ENCODE results near the gene APEH. TPM values are rescaled to one million over a fixed set of nuclear protein-coding genes. Genes with fewer than 3 reads are reported as not detected.

The APEH gene
- total RNA-seq, 4 donors from 2014 or later = 60.7 to 102 (median 89.4) TPM

GRCh38 chr3:49636883-49637609, 37.1 kb upstream of the APEH start:
- Histone ChIP-seq H3K36me3 (no peaks in the 10 kb centered on the region), H3K4me3 (no peak overlapping the region), H3K27me3 (no peaks in the 10 kb centered on the region), H3K27ac (no peak overlapping the region), H3K4me1 (peaks cover 0 to 8% (median 0%) of the 10 kb centered on the region in 3 donors), H3K9me3 (no peaks in the 10 kb centered on the region)
- WGBS, 2 donors = 18 to 22% methylated on average over 3 to 5 of the region's 7 CpGs
- intact Hi-C loops (cut with DNase I) = no loop called here
- TF ChIP-seq CTCF (IDR thresholded peaks at IDR 0.05) (no peak), POLR2A (IDR thresholded peaks at IDR 0.05) (no peak)
- no peak for DNase-seq

- no peaks in the 10 kb centered on the region for H3K27me3 ChIP-seq
- TF ChIP-seq CTCF (IDR thresholded peaks at IDR 0.05) = no peak
- intact Hi-C loops (cut with DNase I) = no loop called here
- no peaks in the 10 kb centered on the region for H3K36me3 ChIP-seq
- no peaks in the 10 kb centered on the region for H3K9me3 ChIP-seq
- H3K27ac ChIP-seq = no peak overlapping the region
- no peak overlapping the region for H3K4me3 ChIP-seq
- H3K4me1 ChIP-seq = peaks cover 0 to 8% (median 0%) of the 10 kb centered on the region in 3 donors
- WGBS, 2 donors = 25 to 45% methylated on average over 4 of the region's 8 CpGs
- DNase-seq = no peak
Measured at GRCh38 chr3:49638445-49638844, 35.7 kb upstream of the APEH start.

GRCh38 chr3:49639551-49639950, 34.6 kb upstream of the APEH start:
- Histone ChIP-seq H3K4me1 (peaks cover 0 to 8% (median 0%) of the 10 kb centered on the region in 3 donors), H3K27me3 (no peaks in the 10 kb centered on the region), H3K27ac (no peak overlapping the region), H3K9me3 (no peaks in the 10 kb centered on the region), H3K4me3 (no peak overlapping the region), H3K36me3 (no peaks in the 10 kb centered on the region)
- no peak for DNase-seq
- no peak for TF ChIP-seq POLR2A (IDR thresholded peaks at IDR 0.05)
- TF ChIP-seq CTCF (IDR thresholded peaks at IDR 0.05) = no peak
- 44 to 93% methylated on average over 1 to 2 of the region's 2 CpGs for WGBS, 2 donors
- intact Hi-C loops (cut with DNase I) = no loop called here

- intact Hi-C loops (cut with DNase I) = no loop called here
- H3K4me3 ChIP-seq = no peak overlapping the region
- no peak for DNase-seq
- peaks cover 0 to 8% (median 0%) of the 10 kb centered on the region in 3 donors for H3K4me1 ChIP-seq
- no peak overlapping the region for H3K27ac ChIP-seq
- no peaks in the 10 kb centered on the region for H3K36me3 ChIP-seq
- H3K9me3 ChIP-seq = no peaks in the 10 kb centered on the region
- 64 to 70% methylated on average over 7 of the region's 7 CpGs for WGBS, 2 donors
- TF ChIP-seq CTCF (IDR thresholded peaks at IDR 0.05) = no peak
- TF ChIP-seq POLR2A (IDR thresholded peaks at IDR 0.05) = no peak
- H3K27me3 ChIP-seq = no peaks in the 10 kb centered on the region
Measured at GRCh38 chr3:49641292-49641691, 32.9 kb upstream of the APEH start.

GRCh38 chr3:49641921-49642707, 32.0 kb upstream of the APEH start:
- H3K4me1 ChIP-seq = peaks cover 0 to 8% (median 0%) of the 10 kb centered on the region in 3 donors
- H3K27ac ChIP-seq = no peak overlapping the region
- TF ChIP-seq POLR2A (IDR thresholded peaks at IDR 0.05) = no peak
- no peak for TF ChIP-seq CTCF (IDR thresholded peaks at IDR 0.05)
- DNase-seq = no peak
- WGBS, 2 donors = 100% methylated on average over 1 of the region's 14 CpGs; no CpG with 5 or more reads in 1 of the 2 donors
- H3K36me3 ChIP-seq = no peaks in the 10 kb centered on the region
- H3K27me3 ChIP-seq = no peaks in the 10 kb centered on the region
- no peaks in the 10 kb centered on the region for H3K9me3 ChIP-seq
- intact Hi-C loops (cut with DNase I) = no loop called here
- H3K4me3 ChIP-seq = no peak overlapping the region

Data from esophagus squamous epithelium (tissue), 5 donors.